ENCODE measurements around the gene WWOX.

The WWOX gene

GRCh38 chr16:78216166-78216745 is 116.8 kb downstream of the WWOX start:
- Histone ChIP-seq H3K9ac (no peak overlapping the region), H2AFZ (ENCODE audit: low read depth) (no peak overlapping the region), H3K36me3 (ENCODE audit: insufficient read depth) (no peaks in the 10 kb centered on the region), H3K27me3 (ENCODE audit: insufficient read depth, low read depth) (no peaks in the 10 kb centered on the region), H4K20me1 (ENCODE audit: insufficient read depth) (no peaks in the 10 kb centered on the region), H3K27ac (no peak overlapping the region), H3K79me2 (ENCODE audit: insufficient read depth, low read depth) (no peaks in the 10 kb centered on the region), H3K4me1 (ENCODE audit: low read depth, poor library complexity, severe bottlenecking) (no peaks in the 10 kb centered on the region), H3K4me2 (no peak overlapping the region), H3K4me3 (IDR thresholded peaks at IDR 0.05; ENCODE audit: insufficient read depth, low read depth, low read length) (no peak overlapping the region)
- TF ChIP-seq, protein P1, sequence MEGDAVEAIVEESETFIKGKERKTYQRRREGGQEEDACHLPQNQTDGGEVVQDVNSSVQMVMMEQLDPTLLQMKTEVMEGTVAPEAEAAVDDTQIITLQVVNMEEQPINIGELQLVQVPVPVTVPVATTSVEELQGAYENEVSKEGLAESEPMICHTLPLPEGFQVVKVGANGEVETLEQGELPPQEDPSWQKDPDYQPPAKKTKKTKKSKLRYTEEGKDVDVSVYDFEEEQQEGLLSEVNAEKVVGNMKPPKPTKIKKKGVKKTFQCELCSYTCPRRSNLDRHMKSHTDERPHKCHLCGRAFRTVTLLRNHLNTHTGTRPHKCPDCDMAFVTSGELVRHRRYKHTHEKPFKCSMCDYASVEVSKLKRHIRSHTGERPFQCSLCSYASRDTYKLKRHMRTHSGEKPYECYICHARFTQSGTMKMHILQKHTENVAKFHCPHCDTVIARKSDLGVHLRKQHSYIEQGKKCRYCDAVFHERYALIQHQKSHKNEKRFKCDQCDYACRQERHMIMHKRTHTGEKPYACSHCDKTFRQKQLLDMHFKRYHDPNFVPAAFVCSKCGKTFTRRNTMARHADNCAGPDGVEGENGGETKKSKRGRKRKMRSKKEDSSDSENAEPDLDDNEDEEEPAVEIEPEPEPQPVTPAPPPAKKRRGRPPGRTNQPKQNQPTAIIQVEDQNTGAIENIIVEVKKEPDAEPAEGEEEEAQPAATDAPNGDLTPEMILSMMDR (conservative IDR thresholded peaks at IDR 0.05; ENCODE audit: low read depth, low read length): no peak

DNA sequence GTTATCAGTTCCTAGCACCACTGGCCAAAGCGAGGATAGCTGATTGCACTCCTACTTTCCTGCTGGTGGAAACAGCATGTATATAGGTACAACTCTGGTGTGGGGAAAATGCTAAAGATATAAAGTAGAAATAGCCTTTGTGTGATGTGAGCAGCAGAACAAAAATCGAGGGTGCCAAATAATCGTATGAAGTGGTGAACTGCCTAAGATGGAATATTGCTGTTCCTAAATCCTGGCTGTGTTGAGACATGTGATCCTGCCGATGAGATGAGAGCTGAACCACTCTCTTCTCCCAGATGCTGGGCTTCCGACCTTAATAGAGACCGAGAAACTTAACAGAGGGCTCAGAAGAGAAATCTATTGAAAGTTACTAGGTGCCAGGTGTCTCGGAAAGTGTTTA is 117.8 kb downstream of the WWOX start:
- Histone ChIP-seq H2AFZ (ENCODE audit: low read depth) (no peak overlapping the region), H3K36me3 (ENCODE audit: insufficient read depth) (no peaks in the 10 kb centered on the region), H3K9ac (no peak overlapping the region), H3K4me1 (ENCODE audit: low read depth, poor library complexity, severe bottlenecking) (no peaks in the 10 kb centered on the region), H3K4me2 (no peak overlapping the region), H3K27me3 (ENCODE audit: insufficient read depth, low read depth) (no peaks in the 10 kb centered on the region), H3K4me3 (IDR thresholded peaks at IDR 0.05; ENCODE audit: insufficient read depth, low read depth, low read length) (no peak overlapping the region), H3K27ac (no peak overlapping the region), H3K79me2 (ENCODE audit: insufficient read depth, low read depth) (no peaks in the 10 kb centered on the region), H4K20me1 (ENCODE audit: insufficient read depth) (no peaks in the 10 kb centered on the region)
- TF ChIP-seq, protein P1 (conservative IDR thresholded peaks at IDR 0.05; ENCODE audit: low read depth, low read length): no peak

- Histone ChIP-seq H3K36me3 (ENCODE audit: insufficient read depth) (no peaks in the 10 kb centered on the region), H3K79me2 (ENCODE audit: insufficient read depth, low read depth) (no peaks in the 10 kb centered on the region), H3K27ac (no peak overlapping the region), H3K4me3 (IDR thresholded peaks at IDR 0.05; ENCODE audit: insufficient read depth, low read depth, low read length) (no peak overlapping the region), H4K20me1 (ENCODE audit: insufficient read depth) (no peaks in the 10 kb centered on the region), H3K4me2 (no peak overlapping the region), H2AFZ (ENCODE audit: low read depth) (no peak overlapping the region), H3K4me1 (ENCODE audit: low read depth, poor library complexity, severe bottlenecking) (no peaks in the 10 kb centered on the region), H3K9ac (no peak overlapping the region), H3K27me3 (ENCODE audit: insufficient read depth, low read depth) (no peaks in the 10 kb centered on the region)
- TF ChIP-seq, protein P1 (conservative IDR thresholded peaks at IDR 0.05; ENCODE audit: low read depth, low read length): no peak
Observed at GRCh38 chr16:78218279-78218678, 118.8 kb downstream of the WWOX start.

DNA sequence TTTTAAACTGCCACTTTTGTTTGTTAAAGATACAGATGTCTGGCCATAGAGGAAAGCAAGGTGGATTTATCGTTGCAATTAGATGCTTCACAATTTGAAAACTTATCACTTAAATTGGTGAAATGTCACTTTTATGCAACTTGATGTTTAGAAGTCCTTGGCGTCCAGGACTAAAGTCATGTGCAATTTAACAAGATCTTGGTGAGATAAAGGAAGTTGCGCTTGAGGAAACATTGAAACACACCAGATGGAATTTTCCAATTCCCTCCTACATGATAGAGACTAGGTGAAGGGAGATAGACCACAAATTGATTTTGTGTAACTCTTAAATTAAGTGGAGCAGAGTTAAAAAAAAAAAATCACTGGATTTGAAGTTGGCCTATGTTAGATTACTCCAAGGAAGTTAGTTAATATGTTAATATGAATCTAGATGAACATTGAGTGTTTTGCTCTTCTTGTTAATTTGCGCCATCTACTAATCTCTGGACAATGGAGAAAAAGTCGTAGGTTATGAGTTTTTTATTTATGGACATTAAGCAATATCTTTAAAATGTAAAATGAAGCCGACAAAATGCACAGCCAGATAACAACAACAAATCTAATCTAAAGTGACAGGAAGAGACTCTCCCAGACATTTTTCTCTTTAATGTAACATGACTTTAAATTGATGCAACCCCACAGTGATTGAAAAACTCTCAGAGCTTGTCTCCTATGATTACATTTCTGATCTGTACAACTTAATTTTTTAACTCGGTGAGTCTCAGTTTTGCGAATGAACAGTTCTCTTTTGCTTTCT is 119.6 kb downstream of the WWOX start:
- H3K4me3 ChIP-seq (IDR thresholded peaks at IDR 0.05; ENCODE audit: insufficient read depth, low read depth, low read length): no peak overlapping the region

More for the DNA sequence above, 119.6 kb downstream of the WWOX start:
- no peak overlapping the region for H3K4me2 ChIP-seq
- H3K79me2 ChIP-seq (ENCODE audit: insufficient read depth, low read depth): no peaks in the 10 kb centered on the region
- no peak overlapping the region for H2AFZ ChIP-seq (ENCODE audit: low read depth)
- no peaks in the 10 kb centered on the region for H3K36me3 ChIP-seq (ENCODE audit: insufficient read depth)
- H3K27ac ChIP-seq: no peak overlapping the region
- no peaks in the 10 kb centered on the region for H3K4me1 ChIP-seq (ENCODE audit: low read depth, poor library complexity, severe bottlenecking)
- TF ChIP-seq, protein P1 (conservative IDR thresholded peaks at IDR 0.05; ENCODE audit: low read depth, low read length): no peak
- H3K27me3 ChIP-seq (ENCODE audit: insufficient read depth, low read depth): no peaks in the 10 kb centered on the region
- H4K20me1 ChIP-seq (ENCODE audit: insufficient read depth): no peaks in the 10 kb centered on the region
- H3K9ac ChIP-seq: no peak overlapping the region

All from KMS-11 (cell line).